ENCODE measurements around the gene CD72.
"Not testable (repeated sequence)": the region's sequence is repeated elsewhere in the genome, so short reads cannot be mapped to it uniquely, and the experiment has no call there.

Gene CD72

DNA sequence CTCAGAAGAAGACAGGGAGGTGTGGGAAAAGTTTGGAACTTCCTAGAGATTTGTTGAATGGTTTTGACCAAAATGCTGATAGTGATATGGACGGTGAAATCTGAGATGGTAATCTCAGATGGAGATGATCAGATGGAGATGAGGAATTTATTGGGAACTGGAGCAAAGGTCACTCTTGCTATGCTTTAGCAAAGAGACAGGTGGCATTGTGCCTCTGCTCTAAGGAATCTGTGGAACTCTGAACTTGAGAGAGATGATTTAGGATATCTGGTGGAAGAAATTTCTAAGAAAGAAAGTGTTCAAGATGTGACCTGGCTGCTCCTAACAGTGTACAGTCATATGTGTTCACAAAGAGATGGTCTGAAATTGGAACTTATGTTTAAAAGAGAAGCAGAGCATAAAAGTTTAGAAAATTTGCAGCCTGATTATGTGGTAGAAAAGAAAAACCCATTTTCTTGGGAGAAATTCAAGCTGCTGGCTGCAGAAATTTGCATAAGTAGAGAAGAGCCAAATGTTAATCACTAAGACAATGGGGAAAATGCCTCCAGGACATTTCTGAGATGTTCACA lies 38.5 kb downstream of the CD72 start:
- H3K4me1 ChIP-seq (ENCODE audit: insufficient read depth, low read length); H3K4me3 ChIP-seq (ENCODE audit: low read length); H3K9me3 ChIP-seq (ENCODE audit: low read length); H2AFZ ChIP-seq (ENCODE audit: low read depth, low read length); H3K36me3 ChIP-seq (ENCODE audit: insufficient read depth, low read length); H3K27me3 ChIP-seq (ENCODE audit: insufficient read depth, low read length): not testable (repeated sequence)

DNA sequence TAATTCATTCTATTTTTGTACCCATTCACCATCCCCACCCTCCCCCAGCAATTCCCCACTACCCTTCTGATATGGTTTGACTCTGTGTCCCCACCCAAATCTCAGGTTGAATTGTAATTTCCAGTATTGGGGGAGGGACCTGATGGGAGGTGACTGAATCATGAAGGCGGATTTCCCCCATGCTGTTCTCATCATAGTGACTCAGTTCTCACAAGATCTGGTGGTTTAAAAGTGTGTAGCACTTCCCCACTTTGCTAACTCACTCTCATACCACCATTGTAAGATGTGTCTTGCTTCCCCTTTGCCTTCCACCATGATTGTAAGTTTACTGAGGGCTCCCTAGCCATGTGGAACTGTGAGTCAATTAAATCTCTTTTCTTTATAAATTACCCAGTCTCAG lies 39.1 kb downstream of the CD72 start:
- no peaks in the 10 kb centered on the region for H3K27me3 ChIP-seq (ENCODE audit: insufficient read depth, low read length)
- no peaks in the 10 kb centered on the region for H3K36me3 ChIP-seq (ENCODE audit: insufficient read depth, low read length)
- no peak overlapping the region for H2AFZ ChIP-seq (ENCODE audit: low read depth, low read length)
- no peak overlapping the region for H3K4me3 ChIP-seq (ENCODE audit: low read length)
- H3K4me1 ChIP-seq (ENCODE audit: insufficient read depth, low read length), result no peaks in the 10 kb centered on the region
- peaks cover 8% of the 10 kb centered on the region for H3K9me3 ChIP-seq (ENCODE audit: low read length)

DNA sequence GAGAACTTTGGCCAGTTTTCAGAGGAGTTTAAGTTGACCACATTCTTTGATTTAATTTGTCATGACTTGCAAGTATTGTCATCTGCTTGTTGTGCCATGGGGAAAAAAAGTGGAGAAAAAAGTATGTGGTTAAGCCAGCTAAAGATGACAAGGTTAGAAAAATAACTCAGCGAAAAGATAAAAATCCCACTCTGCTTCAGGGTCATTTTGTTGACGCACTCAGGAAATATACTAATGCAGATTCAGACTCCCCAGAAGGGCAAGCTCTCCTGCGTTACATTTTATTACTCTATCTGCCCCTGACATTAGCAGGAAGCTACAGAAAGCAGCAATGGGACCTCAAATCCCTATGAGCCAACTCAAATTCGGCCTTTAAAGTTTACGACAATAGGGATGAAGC lies 40.7 kb downstream of the CD72 start:
- Histone ChIP-seq H3K9me3 (ENCODE audit: low read length) (peaks cover 8% of the 10 kb centered on the region), H2AFZ (ENCODE audit: low read depth, low read length) (no peak overlapping the region), H3K4me3 (ENCODE audit: low read length) (no peak overlapping the region), H3K27me3 (ENCODE audit: insufficient read depth, low read length) (no peaks in the 10 kb centered on the region), H3K4me1 (ENCODE audit: insufficient read depth, low read length) (no peaks in the 10 kb centered on the region), H3K36me3 (ENCODE audit: insufficient read depth, low read length) (no peaks in the 10 kb centered on the region)

DNA sequence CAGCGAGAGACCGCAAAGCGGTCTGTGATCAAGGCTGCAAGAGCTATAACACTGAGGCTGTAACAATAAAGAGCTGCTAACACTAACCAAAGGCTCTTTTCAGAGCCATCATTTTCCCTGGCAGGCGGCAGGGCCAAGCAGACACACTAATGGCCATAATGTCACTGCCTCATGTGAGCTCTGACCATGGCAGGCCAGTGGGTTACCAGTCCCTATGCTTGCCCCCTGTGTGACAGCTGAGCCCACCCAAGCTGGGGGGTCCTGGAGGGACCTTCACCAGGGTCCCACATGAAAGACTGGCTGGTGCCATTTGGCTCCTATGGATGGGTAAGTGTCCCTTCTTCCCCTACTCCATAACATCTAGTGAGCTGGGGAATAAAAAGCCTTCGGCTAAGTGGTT lies 42.7 kb downstream of the CD72 start:
- Histone ChIP-seq H3K27me3 (ENCODE audit: insufficient read depth, low read length) (no peaks in the 10 kb centered on the region), H3K36me3 (ENCODE audit: insufficient read depth, low read length) (no peaks in the 10 kb centered on the region), H3K9me3 (ENCODE audit: low read length) (peaks cover 3% of the 10 kb centered on the region), H2AFZ (ENCODE audit: low read depth, low read length) (no peak overlapping the region), H3K4me3 (ENCODE audit: low read length) (no peak overlapping the region), H3K4me1 (ENCODE audit: insufficient read depth, low read length) (no peaks in the 10 kb centered on the region)

DNA sequence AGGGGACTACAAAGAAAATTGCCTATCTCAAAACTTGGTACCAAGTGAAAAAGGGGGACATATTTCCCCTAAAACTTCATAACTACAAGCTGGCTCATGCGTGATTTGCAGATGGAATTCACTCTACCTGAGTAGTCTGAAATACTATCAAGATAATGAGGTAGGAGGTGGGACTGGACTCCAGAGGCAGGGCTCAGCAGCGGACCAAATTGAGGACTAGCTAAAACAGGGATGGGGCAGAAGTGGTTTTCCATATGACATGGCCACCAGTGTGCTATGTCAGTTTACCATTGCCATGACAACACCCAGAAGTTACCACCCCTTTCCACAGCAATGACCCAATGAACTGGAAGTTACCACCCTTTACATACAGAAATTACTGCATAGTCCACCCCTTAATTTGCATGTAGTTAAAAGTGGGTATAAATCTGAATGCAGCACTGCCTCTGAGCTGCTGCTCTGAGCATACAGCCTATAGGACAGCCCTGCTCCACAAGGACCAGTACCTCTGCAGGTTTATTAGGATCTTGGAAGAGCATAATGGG lies 43.6 kb downstream of the CD72 start:
- no peak overlapping the region for H3K4me3 ChIP-seq (ENCODE audit: low read length)
- H3K27me3 ChIP-seq (ENCODE audit: insufficient read depth, low read length), result no peaks in the 10 kb centered on the region
- H3K36me3 ChIP-seq (ENCODE audit: insufficient read depth, low read length), result no peaks in the 10 kb centered on the region
- no peak overlapping the region for H2AFZ ChIP-seq (ENCODE audit: low read depth, low read length)
- no peaks in the 10 kb centered on the region for H3K4me1 ChIP-seq (ENCODE audit: insufficient read depth, low read length)
- H3K9me3 ChIP-seq (ENCODE audit: low read length), result no peaks in the 10 kb centered on the region

DNA sequence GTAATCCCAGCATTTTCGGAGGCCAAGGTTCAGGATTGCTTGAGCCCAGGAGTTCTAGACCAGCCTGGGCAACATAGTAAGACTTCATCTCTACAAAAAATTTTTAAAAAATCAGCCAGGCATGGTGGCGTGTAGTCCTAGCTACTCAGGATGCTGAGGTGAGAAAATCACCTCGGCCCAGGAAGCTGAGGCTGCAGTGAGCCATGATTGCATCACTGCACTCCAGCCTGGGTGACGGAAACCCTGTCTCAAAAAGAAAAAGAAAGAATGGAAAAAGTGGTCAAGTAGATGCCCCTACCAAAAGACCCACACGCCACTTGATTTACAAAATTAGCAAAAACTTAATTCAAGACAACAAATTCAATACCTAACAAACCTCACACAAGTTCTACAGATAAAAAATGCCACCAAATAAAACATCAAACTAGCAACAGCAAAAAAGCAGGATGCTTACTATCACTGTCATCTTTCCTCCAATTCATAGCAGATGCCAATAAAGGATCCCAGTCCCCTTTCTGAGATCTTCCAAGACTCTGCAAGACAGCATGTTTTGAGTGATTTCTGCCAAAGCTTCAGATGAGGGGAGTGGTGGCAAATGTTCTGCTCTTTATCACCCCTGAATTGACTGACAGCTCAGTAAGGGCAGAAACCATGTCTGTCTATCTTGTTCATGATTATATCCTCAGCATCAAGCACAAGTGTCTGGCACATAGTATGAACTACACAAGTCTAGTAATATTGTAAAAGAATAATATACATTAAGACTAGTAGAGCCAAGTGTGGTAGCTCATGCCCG lies 47.3 kb downstream of the CD72 start:
- Histone ChIP-seq H3K9me3 (ENCODE audit: low read length) (no peaks in the 10 kb centered on the region), H3K27me3 (ENCODE audit: insufficient read depth, low read length) (no peaks in the 10 kb centered on the region), H3K4me3 (ENCODE audit: low read length) (no peak overlapping the region), H2AFZ (ENCODE audit: low read depth, low read length) (no peak overlapping the region), H3K36me3 (ENCODE audit: insufficient read depth, low read length) (no peaks in the 10 kb centered on the region), H3K4me1 (ENCODE audit: insufficient read depth, low read length) (no peaks in the 10 kb centered on the region)

DNA sequence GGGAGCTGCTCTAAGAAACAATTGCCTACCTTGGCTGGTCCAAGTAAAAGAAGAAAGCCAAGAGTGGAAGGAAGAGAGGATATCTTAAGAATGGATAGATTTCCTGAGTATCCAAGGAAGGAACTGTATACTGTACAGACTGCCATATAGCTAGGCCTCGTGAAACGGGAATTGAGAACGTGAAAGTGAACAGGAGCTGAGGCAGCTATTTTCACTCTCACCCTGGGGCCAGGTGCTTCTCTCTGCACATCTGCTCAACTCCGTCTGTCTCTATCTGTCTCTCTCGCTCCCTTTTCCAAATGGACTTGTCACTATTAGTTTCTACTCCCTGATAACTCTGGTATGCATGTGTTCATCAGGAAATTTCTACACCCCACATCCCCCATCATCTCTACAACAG lies 49.0 kb downstream of the CD72 start:
- Histone ChIP-seq H3K4me3 (ENCODE audit: low read length) (no peak overlapping the region), H3K4me1 (ENCODE audit: insufficient read depth, low read length) (no peaks in the 10 kb centered on the region), H3K9me3 (ENCODE audit: low read length) (no peaks in the 10 kb centered on the region), H3K36me3 (ENCODE audit: insufficient read depth, low read length) (no peaks in the 10 kb centered on the region), H2AFZ (ENCODE audit: low read depth, low read length) (no peak overlapping the region), H3K27me3 (ENCODE audit: insufficient read depth, low read length) (no peaks in the 10 kb centered on the region)

DNA sequence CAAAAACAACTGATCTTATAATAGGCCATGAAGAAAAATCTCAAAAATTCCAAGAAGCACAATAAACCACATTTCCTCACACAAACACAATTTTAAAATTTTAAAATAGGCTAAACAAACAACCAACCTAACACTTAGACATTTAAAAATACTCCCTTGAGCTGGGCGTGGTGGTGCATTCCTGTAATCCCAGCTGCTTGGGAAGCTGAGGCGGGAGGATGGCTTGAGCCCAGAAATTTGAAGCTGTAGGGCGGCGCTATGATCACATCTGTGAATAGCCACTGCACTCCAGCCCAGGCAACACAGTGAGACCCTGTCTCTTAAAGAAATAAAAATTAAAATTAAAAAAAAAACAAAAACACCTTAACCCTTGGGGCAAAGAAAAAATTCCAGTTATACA lies 50.0 kb downstream of the CD72 start:
- H2AFZ ChIP-seq (ENCODE audit: low read depth, low read length), result no peak overlapping the region
- H3K27me3 ChIP-seq (ENCODE audit: insufficient read depth, low read length), result no peaks in the 10 kb centered on the region
- no peaks in the 10 kb centered on the region for H3K36me3 ChIP-seq (ENCODE audit: insufficient read depth, low read length)
- no peaks in the 10 kb centered on the region for H3K4me1 ChIP-seq (ENCODE audit: insufficient read depth, low read length)
- H3K4me3 ChIP-seq (ENCODE audit: low read length), result no peak overlapping the region
- no peaks in the 10 kb centered on the region for H3K9me3 ChIP-seq (ENCODE audit: low read length)

DNA sequence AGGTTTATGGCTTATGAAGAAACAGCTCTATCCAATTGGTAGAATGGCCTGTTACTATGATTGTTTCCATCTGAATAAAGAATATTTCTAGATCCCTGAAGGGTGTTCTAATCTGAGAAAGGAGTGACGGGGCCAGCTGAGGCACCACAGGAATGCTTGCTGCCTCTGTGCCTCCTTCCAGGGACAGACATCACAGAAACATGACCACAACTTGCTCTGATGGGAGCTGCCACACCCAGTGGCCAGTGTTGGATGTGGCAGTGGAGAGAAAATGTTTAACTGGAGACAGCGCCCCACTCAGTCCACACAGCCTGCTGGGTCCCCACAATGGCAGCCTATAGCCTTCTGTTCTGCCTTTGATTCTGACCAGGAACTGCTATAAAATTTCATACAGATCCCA lies 51.8 kb downstream of the CD72 start:
- peaks cover 2% of the 10 kb centered on the region for H3K36me3 ChIP-seq (ENCODE audit: insufficient read depth, low read length)
- H3K4me1 ChIP-seq (ENCODE audit: insufficient read depth, low read length), result no peaks in the 10 kb centered on the region
- no peak overlapping the region for H2AFZ ChIP-seq (ENCODE audit: low read depth, low read length)
- H3K9me3 ChIP-seq (ENCODE audit: low read length), result no peaks in the 10 kb centered on the region
- no peaks in the 10 kb centered on the region for H3K27me3 ChIP-seq (ENCODE audit: insufficient read depth, low read length)
- no peak overlapping the region for H3K4me3 ChIP-seq (ENCODE audit: low read length)

DNA sequence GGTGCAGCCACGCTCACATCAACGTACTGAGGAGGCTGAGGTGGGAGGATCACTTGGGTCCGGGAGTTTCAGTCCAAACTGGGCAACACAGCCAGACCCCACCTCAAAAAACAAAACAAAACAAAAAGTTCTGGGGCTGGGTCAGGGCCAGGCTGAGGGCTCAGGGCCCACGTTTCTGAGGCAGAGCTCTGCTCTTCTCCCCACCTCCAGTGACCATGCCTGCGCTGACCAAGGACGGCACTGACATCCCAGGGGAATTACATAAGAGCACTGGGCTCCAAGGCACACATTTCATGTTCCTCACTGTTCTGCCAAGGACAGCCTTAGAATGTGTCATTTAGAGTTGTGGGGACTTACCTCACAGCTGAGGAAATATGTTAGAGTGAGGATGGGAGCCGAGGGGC lies 53.6 kb downstream of the CD72 start:
- Histone ChIP-seq H3K36me3 (ENCODE audit: insufficient read depth, low read length) (peaks cover 2% of the 10 kb centered on the region), H3K4me1 (ENCODE audit: insufficient read depth, low read length) (no peaks in the 10 kb centered on the region), H3K27me3 (ENCODE audit: insufficient read depth, low read length) (no peaks in the 10 kb centered on the region), H2AFZ (ENCODE audit: low read depth, low read length) (no peak overlapping the region), H3K9me3 (ENCODE audit: low read length) (no peaks in the 10 kb centered on the region), H3K4me3 (ENCODE audit: low read length) (no peak overlapping the region)

DNA sequence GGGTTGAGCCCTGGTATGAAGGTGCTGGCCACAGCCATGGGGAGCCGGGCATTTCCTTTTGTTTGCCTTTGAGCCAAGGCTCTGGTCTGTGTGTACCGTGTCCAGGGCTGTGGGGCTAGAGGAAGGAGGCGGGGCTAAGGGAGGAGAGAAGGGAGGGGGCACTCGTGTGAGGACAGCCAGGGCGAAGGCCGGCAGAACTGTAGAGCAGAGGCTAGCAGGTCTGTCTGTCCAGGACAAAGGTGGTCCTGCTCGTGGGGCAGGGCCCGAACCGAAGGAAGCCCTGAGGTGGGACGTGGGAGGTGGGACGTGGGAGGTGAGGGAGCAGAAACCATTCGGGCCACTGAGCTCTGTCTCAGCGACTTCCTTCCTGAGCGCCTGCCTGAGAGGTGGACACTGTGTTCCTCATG lies 54.4 kb downstream of the CD72 start:
- no peak overlapping the region for H2AFZ ChIP-seq (ENCODE audit: low read depth, low read length)
- H3K27me3 ChIP-seq (ENCODE audit: insufficient read depth, low read length), result no peaks in the 10 kb centered on the region
- no peaks in the 10 kb centered on the region for H3K4me1 ChIP-seq (ENCODE audit: insufficient read depth, low read length)
- H3K36me3 ChIP-seq (ENCODE audit: insufficient read depth, low read length), result peaks cover 6% of the 10 kb centered on the region
- H3K9me3 ChIP-seq (ENCODE audit: low read length), result no peaks in the 10 kb centered on the region
- H3K4me3 ChIP-seq (ENCODE audit: low read length), result no peak overlapping the region

DNA sequence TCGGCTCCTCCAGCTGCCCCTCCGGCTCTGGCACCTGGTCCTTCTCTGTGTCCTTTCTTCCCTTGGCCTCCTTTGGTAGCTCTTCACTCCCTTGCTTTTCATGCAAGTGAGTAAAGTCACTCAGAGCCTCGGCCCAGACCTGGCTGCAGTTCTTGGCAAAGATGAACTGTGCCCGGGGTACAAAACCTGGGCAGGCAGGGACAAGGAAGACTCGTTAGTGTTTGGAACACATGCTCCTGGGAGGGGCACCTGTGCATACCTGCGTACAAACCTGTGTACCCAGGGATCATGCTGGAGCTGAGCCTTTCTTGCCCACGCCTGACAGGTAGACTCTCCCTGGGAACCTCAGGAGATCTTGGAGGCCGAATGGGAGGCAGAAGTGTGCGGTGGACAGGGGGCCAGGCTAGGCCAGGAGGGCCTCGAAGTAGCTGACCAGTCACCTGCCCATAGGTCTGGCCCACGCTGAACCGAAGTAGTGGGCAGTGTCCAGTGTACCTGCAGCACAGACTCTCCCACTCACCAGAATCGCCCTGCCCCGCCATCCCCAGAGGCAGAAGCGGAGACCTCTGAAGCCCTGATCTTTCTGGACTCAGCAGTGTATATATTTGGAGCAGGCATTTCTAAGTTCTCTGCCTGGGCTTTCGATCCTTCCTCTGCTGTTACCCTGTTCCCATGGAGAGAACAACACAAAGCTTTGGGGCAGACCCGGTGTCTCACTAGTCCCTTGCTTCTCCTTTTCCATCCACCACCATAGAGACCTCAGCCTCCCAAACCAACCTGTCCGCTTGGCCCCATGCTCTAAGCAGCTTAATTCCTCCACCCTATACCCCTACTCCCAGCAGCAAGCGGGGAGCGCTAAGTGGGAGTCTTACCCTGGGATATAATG lies 55.1 kb downstream of the CD72 start:
- Histone ChIP-seq H3K9me3 (ENCODE audit: low read length) (no peaks in the 10 kb centered on the region), H3K36me3 (ENCODE audit: insufficient read depth, low read length) (peaks cover 12% of the 10 kb centered on the region), H3K4me1 (ENCODE audit: insufficient read depth, low read length) (no peaks in the 10 kb centered on the region), H3K27me3 (ENCODE audit: insufficient read depth, low read length) (no peaks in the 10 kb centered on the region), H3K4me3 (ENCODE audit: low read length) (no peak overlapping the region), H2AFZ (ENCODE audit: low read depth, low read length) (no peak overlapping the region)
